Inflammatory macrophage (primary cell): ENCODE data around the gene BTG4.

Experiments
- DNase-seq, 2 donors: peaks; one replicate each; pipeline ENCODE4 v3.0.0-alpha.2; 2020 to 2022

BTG4 gene

GRCh38 chr11:111490496-111490895 lies 21.7 kb downstream of the BTG4 start:
- no peak for DNase-seq

GRCh38 chr11:111483431-111483830 lies 28.8 kb downstream of the BTG4 start:
- DNase-seq, result no peak

GRCh38 chr11:111479666-111480065 lies 32.5 kb downstream of the BTG4 start:
- DNase-seq, result no peak

GRCh38 chr11:111477898-111478297 lies 34.3 kb downstream of the BTG4 start:
- DNase-seq, result no peak

- no peak for DNase-seq
Measured at GRCh38 chr11:111476956-111477355, 35.2 kb downstream of the BTG4 start.

GRCh38 chr11:111476366-111476765 lies 35.8 kb downstream of the BTG4 start:
- no peak for DNase-seq

- DNase-seq, result no peak
Measured at GRCh38 chr11:111474432-111474831, 37.8 kb downstream of the BTG4 start.

- DNase-seq, result no peak
Measured at GRCh38 chr11:111472228-111472627, 40.0 kb downstream of the BTG4 start.

GRCh38 chr11:111469200-111469599 lies 43.0 kb downstream of the BTG4 start:
- no peak for DNase-seq

- DNase-seq, result no peak
Measured at GRCh38 chr11:111466615-111467014, 45.6 kb downstream of the BTG4 start.

- DNase-seq, result no peak
Measured at GRCh38 chr11:111465400-111465799, 46.8 kb downstream of the BTG4 start.

GRCh38 chr11:111463276-111463675 lies 48.9 kb downstream of the BTG4 start:
- DNase-seq, result no peak

GRCh38 chr11:111462329-111462728 lies 49.9 kb downstream of the BTG4 start:
- no peak for DNase-seq

GRCh38 chr11:111461460-111462235 lies 50.5 kb downstream of the BTG4 start:
- no peak for DNase-seq

- no peak for DNase-seq
Measured at GRCh38 chr11:111460856-111461255, 51.3 kb downstream of the BTG4 start.

- DNase-seq, result no peak
Measured at GRCh38 chr11:111460340-111460739, 51.8 kb downstream of the BTG4 start.

- no peak for DNase-seq
Measured at GRCh38 chr11:111459506-111460270, 52.5 kb downstream of the BTG4 start.

GRCh38 chr11:111457731-111458368 lies 54.3 kb downstream of the BTG4 start:
- no peak for DNase-seq

GRCh38 chr11:111456859-111457730 lies 55.1 kb downstream of the BTG4 start:
- no peak for DNase-seq

GRCh38 chr11:111456086-111456858 lies 55.9 kb downstream of the BTG4 start:
- DNase-seq, result no peak

- DNase-seq, result no peak
Measured at GRCh38 chr11:111455291-111456085, 56.7 kb downstream of the BTG4 start.
